Lower leg skin (tissue), 3 donors: Measurements from ENCODE around the gene PSMD8.

ENCODE experiments used
- CTCF ChIP-seq, 3 donors: fragments of 450-650 bp; IDR thresholded peaks; one replicate each; pipeline ENCODE4 v1.5.1; 2016; ENCODE audit warnings: antibody characterized with exemption in 3 of 3, mild to moderate bottlenecking in 3 of 3, moderate library complexity in 2 of 3
- POLR2A ChIP-seq, 2 donors: fragments of 450-650 bp; IDR thresholded peaks; one replicate each; pipeline ENCODE4 v1.6.1; 2016 to 2017; ENCODE audit warnings: antibody characterized with exemption in 2 of 2, mild to moderate bottlenecking in 1 of 2, moderate library complexity in 1 of 2

- TF ChIP-seq CTCF (IDR thresholded peaks at IDR 0.05) (no peak), POLR2A (IDR thresholded peaks at IDR 0.05) (no peak)
Measured at GRCh38 chr19:38389957-38390924, 15.9 kb downstream of the PSMD8 start.
